ENCODE measurements around the gene CNTN6.

CNTN6 gene

DNA sequence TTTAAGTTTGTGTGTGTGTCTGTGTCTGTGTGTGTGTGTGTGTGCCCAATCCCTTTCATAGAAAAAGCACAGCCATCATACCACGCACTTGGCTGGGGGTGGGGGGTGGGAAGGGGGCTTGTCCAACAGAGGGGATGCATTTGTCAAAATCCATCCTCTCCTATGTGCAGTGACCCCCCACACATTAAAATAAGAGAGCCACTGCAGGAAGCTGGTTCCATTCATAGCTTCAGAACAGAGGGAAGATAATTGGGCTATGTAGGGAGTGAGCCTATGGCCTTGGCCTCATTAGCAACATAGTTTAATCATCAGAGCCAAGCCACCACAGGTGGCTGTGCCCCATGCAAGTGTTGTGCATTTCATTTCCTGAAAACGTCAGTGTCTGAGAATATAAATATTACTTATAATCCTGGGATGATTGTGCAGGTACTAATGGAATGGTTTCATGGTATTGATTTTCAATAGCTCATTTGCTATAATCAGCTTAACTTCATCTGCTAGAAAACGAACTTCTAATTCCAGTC, 330.8 kb downstream of the CNTN6 start:
- no peak for DNase-seq (ENCODE audit: low read depth)

DNA sequence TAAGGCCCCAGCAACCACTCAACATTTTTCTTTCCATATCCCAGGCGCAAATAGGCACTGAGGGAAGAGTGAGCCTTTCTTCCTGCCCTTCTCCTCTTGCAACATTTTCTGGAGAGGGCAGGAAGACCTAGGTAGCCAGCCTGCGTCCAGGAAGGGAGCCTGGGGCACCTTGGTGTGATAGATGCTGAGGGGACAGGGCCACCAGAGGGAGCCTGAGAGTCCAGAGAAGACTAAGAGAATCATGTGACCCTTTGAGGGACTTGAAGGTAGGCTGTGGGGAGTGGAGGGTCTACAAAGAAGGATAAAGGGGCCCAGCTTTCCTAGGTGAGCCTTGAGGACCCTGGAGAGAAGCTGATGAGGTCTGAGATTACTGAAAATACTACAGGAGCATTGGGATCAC, 346.6 kb downstream of the CNTN6 start:
- no peak for DNase-seq (ENCODE audit: low read depth)

DNA sequence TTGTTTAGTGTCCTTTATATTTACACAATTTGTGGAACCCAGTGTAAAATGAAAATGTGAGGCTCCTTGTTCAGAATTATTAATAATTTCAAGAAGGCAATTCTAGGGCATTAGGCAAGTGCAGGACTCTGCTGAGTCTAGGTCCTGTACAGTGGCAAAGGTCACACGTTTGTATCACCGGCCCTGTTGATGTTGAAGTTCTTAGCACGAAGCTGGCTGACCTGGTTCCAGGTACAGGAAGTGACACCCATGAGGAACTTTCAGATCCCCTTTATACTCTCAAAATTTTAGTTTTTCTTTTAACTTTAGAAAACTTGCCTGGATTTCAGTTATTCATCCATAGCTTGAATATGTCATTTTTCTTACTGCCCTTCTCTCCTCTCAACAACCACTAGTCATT, 349.4 kb downstream of the CNTN6 start:
- DNase-seq (ENCODE audit: low read depth): no peak

DNA sequence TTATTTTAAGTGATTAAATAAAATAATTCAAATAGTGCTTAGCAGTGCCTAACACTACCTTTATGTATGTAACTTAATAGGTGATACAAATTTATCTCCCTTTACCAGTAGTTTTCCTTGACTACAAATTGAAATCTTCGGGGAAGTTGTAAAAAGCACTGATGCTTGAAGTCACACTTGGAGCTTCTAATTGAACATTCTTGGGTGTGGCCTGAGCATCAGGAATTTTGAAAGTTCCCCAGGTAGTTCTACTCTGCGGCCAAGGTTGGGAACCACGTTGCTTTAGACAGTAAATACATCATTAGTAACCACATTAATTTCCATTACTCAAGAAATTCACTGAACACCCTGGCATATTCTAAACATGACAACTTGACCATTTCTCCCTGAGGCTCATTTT, 351.4 kb downstream of the CNTN6 start:
- DNase-seq (ENCODE audit: low read depth): no peak

DNA sequence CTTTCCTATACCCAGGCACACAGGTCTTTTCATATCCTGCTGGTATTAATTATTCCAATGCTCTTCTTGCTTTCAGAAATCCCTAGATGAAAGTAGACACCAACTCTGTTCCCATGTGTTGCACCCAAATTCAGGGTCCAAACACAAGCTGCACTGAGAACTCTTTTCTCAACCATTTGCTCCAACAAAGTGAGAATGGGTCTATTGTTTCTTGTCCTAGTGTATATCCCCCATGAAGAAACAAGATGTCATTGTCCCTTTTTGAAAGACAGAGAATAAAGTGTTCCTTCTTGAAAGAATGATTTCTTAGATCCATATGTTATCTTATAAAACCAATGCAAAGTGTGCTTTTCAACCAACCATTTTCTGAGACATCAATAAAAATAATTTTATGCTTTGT, 353.7 kb downstream of the CNTN6 start:
- no peak for DNase-seq (ENCODE audit: low read depth)

DNA sequence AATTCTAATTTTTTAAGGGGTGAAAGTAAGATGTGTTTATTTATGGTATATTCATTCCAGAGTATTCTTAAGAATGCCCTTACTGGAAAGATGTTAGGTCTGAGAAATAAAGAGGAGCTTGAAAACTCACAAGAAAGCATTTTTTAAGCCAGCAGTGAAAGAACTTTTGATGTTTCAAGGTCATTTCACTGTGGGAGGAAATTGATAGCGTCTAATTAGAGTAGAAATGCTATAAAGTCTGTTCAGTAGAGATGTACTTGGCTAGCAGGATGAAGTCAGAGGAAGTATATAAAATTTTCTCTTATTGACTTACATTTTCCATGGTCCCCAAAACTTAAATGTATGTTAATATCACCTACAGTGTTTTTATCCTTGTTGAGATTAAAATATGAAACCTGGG, 354.6 kb downstream of the CNTN6 start:
- DNase-seq (ENCODE audit: low read depth): no peak

DNA sequence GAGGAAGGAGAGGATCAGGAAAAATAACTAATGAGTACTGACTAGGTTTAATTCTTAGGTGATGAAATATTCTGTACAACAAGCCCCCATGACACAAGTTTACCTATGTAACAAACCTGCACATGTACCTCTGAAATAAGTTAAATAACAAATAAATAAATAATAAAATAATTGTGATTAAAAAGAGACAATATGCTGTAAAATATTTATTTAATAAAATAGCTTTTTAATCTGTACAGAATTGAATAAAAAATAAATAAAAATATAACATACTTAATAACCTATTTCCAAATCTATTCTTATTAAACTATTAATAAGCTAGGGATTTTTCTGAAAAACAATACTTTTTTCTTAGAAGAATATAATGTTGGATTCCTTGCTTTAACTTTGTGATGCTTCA, 355.6 kb downstream of the CNTN6 start:
- no peak for DNase-seq (ENCODE audit: low read depth)

All from CMK (cell line).